OCI-LY7 (cell line): Measurements from ENCODE around the gene POC1B. TPM values are rescaled to one million over a fixed set of nuclear protein-coding genes. Genes with fewer than 3 reads are reported as not detected.

ENCODE experiments used
- BruUV-seq: library from RNA; stranded (reverse); fragments of 400-500 nt; replicated peaks from 2 replicates; lab custom pipeline; 2021; lab: Mats Ljungman, UMichigan
- CTCF ChIA-PET: fragments of 300-600 bp; sonication (Branson Sonifier 250); formaldehyde crosslinking; loops from one replicate; lab custom pipeline; 2022; ENCODE audit warnings: antibody characterized with exemption; ENCODE audit not compliant: unreplicated experiment; lab: Charles Lee
- POLR2A ChIA-PET: fragments of 300-600 bp; sonication (Branson Sonifier 250); formaldehyde crosslinking; loops from one replicate; lab custom pipeline; 2022; ENCODE audit warnings: antibody characterized with exemption; lab: Charles Lee
- DNase-seq: peaks from one replicate; pipeline ENCODE4 v3.0.0-alpha.2; 2015; ENCODE audit warnings: low spot score
- H2AFZ ChIP-seq: fragments of 200-600 bp; sonication (generic), shearing (Covaris generic); 2 replicates; pipeline ENCODE4 v1.6.1; 2014; ENCODE audit warnings: mild to moderate bottlenecking, antibody characterized with exemption, low read length, moderate library complexity
- H3K27ac ChIP-seq: fragments of 200-600 bp; sonication (generic); 2 replicates; pipeline ENCODE4 v1.5.1; 2014; ENCODE audit warnings: mixed run types, low read depth, mild to moderate bottlenecking, moderate library complexity, low read length, inconsistent platforms; ENCODE audit not compliant: poor library complexity, severe bottlenecking
- H3K36me3 ChIP-seq: fragments of 200-600 bp; sonication (generic); 2 replicates; pipeline ENCODE4 v1.6.1; 2014; ENCODE audit warnings: mild to moderate bottlenecking, antibody characterized with exemption, low read length, moderate library complexity, mixed read lengths; ENCODE audit not compliant: insufficient read depth
- H3K4me1 ChIP-seq: fragments of 200-600 bp; sonication (generic); 2 replicates; pipeline ENCODE4 v1.5.1; 2014; ENCODE audit warnings: mild to moderate bottlenecking, low read length; ENCODE audit not compliant: insufficient read depth, poor library complexity, severe bottlenecking
- H3K4me2 ChIP-seq: fragments of 200-600 bp; sonication (generic); 2 replicates; pipeline ENCODE4 v1.6.1; 2014; ENCODE audit warnings: mild to moderate bottlenecking, low read length
- H3K4me3 ChIP-seq: fragments of 200-600 bp; sonication (generic); 2 replicates; pipeline ENCODE4 v1.5.1; 2014; ENCODE audit warnings: mild to moderate bottlenecking, low read depth, low read length; ENCODE audit not compliant: poor library complexity, severe bottlenecking
- H3K79me2 ChIP-seq: fragments of 200-600 bp; sonication (generic); 2 replicates; pipeline ENCODE4 v1.6.1; 2016; ENCODE audit warnings: low read depth, mild to moderate bottlenecking, low read length, moderate library complexity, mixed read lengths; ENCODE audit not compliant: insufficient read depth
- H3K9me2 ChIP-seq: fragments of 200-600 bp; sonication (generic); 2 replicates; pipeline ENCODE4 v1.6.1; 2016; ENCODE audit warnings: mild to moderate bottlenecking, low read length, mixed read lengths; ENCODE audit not compliant: insufficient read depth
- H3K9me3 ChIP-seq: fragments of 200-600 bp; sonication (generic); 2 replicates; pipeline ENCODE4 v1.6.1; 2014; ENCODE audit warnings: mild to moderate bottlenecking, mixed run types, low read length, mixed read lengths
- H4K20me1 ChIP-seq: fragments of 200-600 bp; sonication (generic); 2 replicates; pipeline ENCODE4 v1.6.1; 2014; ENCODE audit warnings: mild to moderate bottlenecking, antibody characterized with exemption, low read length, moderate library complexity, mixed read lengths; ENCODE audit not compliant: insufficient read depth
- EZH2phosphoT487 ChIP-seq: fragments of 200-600 bp; sonication (generic); IDR thresholded peaks from 2 replicates; pipeline ENCODE4 v1.6.1; 2018; ENCODE audit warnings: low read depth, borderline replicate concordance, mild to moderate bottlenecking, mixed run types, antibody characterized with exemption, low read length, moderate library complexity, mixed read lengths
- intact Hi-C: fragments of 100-400 bp; cut with micrococcal nuclease; formaldehyde crosslinking; loops from one replicate; pipeline ENCODE4 v1.10.0; 2022; ENCODE audit not compliant: unreplicated experiment
- total RNA-seq, 2 experiments: library from RNA; depleted of rRNA in 1 of 2; stranded (reverse); fragments of >200 nt in 1 of 2; shearing (Covaris generic) in 1 of 2; gene quantifications; 2 replicates each; pipeline ENCODE4 v1.2.3, GENCODE V29; 2014 to 2022
- TF ChIP-seq, protein P1 (sequence below): fragments of 200-600 bp; sonication (generic); conservative IDR thresholded peaks from 2 replicates; pipeline ENCODE4 v1.5.1; 2014; ENCODE audit warnings: mild to moderate bottlenecking, antibody characterized with exemption, low read length, moderate library complexity, mixed read lengths

POC1B gene
- total RNA-seq, 2 experiments from 2014 or later = 28.9 to 30.9 TPM

DNA sequence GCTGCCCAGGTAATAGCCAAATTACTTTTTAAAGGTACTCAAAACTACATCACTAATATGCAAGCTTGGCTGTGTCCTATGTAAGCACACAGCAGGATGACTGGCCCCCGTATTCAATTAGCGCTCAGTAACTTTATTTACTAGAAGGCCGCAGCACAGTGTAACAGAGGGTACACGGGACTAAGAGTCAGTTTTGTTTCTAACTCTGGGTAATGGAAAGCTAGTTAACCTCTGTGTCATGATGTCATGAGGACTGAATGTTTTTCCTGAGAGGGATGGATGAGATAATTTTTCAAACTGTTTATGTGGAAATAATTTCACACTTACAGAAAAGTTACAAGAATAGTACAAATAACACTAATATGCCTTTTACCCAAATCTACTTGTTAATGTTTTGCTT is 28.4 kb downstream of the POC1B start:
- intact Hi-C loops = no loop called here
- Histone ChIP-seq H3K36me3 (no peaks in the 10 kb centered on the region), H3K4me3 (no peak overlapping the region), H2AFZ (no peak overlapping the region), H3K79me2 (no peaks in the 10 kb centered on the region), H3K4me2 (no peak overlapping the region), H3K9me3 (no peaks in the 10 kb centered on the region), H3K27ac (no peak overlapping the region), H3K9me2 (no peaks in the 10 kb centered on the region), H4K20me1 (no peaks in the 10 kb centered on the region), H3K4me1 (no peaks in the 10 kb centered on the region)
- TF ChIP-seq EZH2phosphoT487 = no peak
- TF ChIP-seq, protein P1, sequence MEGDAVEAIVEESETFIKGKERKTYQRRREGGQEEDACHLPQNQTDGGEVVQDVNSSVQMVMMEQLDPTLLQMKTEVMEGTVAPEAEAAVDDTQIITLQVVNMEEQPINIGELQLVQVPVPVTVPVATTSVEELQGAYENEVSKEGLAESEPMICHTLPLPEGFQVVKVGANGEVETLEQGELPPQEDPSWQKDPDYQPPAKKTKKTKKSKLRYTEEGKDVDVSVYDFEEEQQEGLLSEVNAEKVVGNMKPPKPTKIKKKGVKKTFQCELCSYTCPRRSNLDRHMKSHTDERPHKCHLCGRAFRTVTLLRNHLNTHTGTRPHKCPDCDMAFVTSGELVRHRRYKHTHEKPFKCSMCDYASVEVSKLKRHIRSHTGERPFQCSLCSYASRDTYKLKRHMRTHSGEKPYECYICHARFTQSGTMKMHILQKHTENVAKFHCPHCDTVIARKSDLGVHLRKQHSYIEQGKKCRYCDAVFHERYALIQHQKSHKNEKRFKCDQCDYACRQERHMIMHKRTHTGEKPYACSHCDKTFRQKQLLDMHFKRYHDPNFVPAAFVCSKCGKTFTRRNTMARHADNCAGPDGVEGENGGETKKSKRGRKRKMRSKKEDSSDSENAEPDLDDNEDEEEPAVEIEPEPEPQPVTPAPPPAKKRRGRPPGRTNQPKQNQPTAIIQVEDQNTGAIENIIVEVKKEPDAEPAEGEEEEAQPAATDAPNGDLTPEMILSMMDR = no peak
- BruUV-seq = no TSS peak
- ChIA-PET CTCF (no interaction called here), POLR2A (interaction anchor here (1.0 to 2.4 kb wide), 2 partner anchors 10 to 13 kb away, joined by 3 to 12 read pairs; no protein-coding TSS in a partner anchor)
- no peak for DNase-seq

DNA sequence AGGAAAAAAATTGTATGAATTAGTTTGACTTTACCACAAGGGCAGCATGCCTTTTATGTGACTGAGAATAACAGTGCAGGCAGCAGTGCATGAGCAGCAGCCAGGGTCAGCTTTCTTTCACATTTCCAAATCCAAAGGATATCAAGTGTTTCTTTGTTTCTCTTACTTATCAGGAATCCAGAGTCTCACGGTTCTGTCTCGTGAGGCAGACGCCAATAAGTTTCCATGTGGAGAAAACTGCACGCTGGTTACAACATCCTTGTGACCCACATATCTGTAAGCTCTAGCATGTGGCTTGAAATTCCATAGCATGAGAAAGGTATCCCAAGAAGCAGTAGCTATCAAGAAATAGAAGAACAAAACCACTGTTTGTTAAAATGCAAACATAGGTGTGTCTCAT is 28.8 kb downstream of the POC1B start:
- Histone ChIP-seq H3K4me3 (no peak overlapping the region), H3K4me2 (no peak overlapping the region), H3K36me3 (no peaks in the 10 kb centered on the region), H3K27ac (no peak overlapping the region), H2AFZ (no peak overlapping the region), H3K79me2 (no peaks in the 10 kb centered on the region), H3K9me2 (no peaks in the 10 kb centered on the region), H4K20me1 (no peaks in the 10 kb centered on the region), H3K9me3 (no peaks in the 10 kb centered on the region), H3K4me1 (no peaks in the 10 kb centered on the region)
- TF ChIP-seq, protein P1 = no peak
- no peak for TF ChIP-seq EZH2phosphoT487
- CTCF ChIA-PET = no interaction called here
- POLR2A ChIA-PET = interaction anchor here (0.6 to 2.4 kb wide), 4 partner anchors 9 to 26 kb away, joined by 3 to 12 read pairs (median 4); no protein-coding TSS in a partner anchor
- intact Hi-C loops = no loop called here
- no peak for DNase-seq
- BruUV-seq = no TSS peak

DNA sequence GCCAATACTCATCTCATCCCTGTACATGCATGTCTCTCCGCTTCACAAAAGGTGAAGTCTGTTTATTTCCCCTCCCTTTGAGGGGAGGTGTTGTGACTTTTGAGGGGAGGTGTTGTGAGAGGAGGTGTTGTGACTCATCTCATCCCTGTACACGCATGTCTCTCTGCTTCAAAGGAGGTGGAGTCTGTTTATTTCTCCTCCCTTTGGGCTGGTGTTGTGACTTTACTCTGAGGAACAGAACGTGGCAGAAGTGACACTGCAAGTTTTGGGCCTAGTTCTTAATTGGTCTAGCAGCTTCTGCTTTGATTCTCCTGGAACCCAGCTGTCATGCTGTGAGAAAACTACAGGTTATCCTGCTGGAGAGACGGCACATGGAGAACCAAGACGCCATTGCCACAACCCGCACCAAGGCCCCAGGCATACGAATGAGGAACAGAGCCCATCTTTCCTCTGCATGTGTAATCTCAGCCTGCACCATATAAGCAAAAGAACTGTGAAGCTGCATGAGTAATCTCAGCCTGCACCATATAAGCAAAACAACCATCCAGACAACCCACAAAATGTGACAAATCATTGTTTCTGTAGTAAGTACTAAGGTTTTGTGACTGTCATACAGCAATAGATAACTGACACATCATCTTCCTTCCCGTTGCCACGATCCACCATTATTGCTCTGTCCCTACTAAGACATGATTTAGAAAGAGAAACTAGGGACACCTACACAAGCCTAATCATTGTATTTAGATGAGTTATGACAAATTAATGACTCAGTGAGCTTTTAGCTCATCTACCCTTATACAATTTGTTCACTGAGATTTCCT is 31.2 kb downstream of the POC1B start:
- BruUV-seq = no TSS peak
- H3K79me2 ChIP-seq = no peaks in the 10 kb centered on the region
- intact Hi-C loops = no loop called here
- no peaks in the 10 kb centered on the region for H3K9me3 ChIP-seq
- H3K4me2 ChIP-seq = no peak overlapping the region
- no peak for TF ChIP-seq EZH2phosphoT487
- TF ChIP-seq, protein P1 = no peak
- ChIA-PET POLR2A (interaction anchor here (0.8 kb wide), 1 partner anchor 28 kb away, joined by 3 read pairs; no protein-coding TSS in a partner anchor), CTCF (no interaction called here)
- H2AFZ ChIP-seq = no peak overlapping the region
- no peak overlapping the region for H3K27ac ChIP-seq
- DNase-seq = no peak
- H3K36me3 ChIP-seq = no peaks in the 10 kb centered on the region
- H3K9me2 ChIP-seq = no peaks in the 10 kb centered on the region
- H3K4me1 ChIP-seq = no peaks in the 10 kb centered on the region
- no peaks in the 10 kb centered on the region for H4K20me1 ChIP-seq
- no peak overlapping the region for H3K4me3 ChIP-seq
